K562 (cell line): ENCODE data around the gene NEDD4. TPM values are rescaled to one million over a fixed set of nuclear protein-coding genes. Genes with fewer than 3 reads are reported as not detected.

Experiments
- ARID3B ChIP-seq: fragments of 250-450 bp; sonication (Bioruptor Pico); IDR thresholded peaks from 2 replicates; pipeline ENCODE4 v1.4.0; 2020; ENCODE audit warnings: borderline replicate concordance
- ATF2 ChIP-seq: sonication (generic); formaldehyde crosslinking; IDR thresholded peaks from 2 replicates; pipeline ENCODE4 v1.8.1; 2022; ENCODE audit warnings: missing genetic modification reagents
- CTBP1 ChIP-seq: fragments of 450-650 bp; IDR thresholded peaks from 2 replicates; pipeline ENCODE4 v1.6.1; 2016; ENCODE audit warnings: borderline replicate concordance
- GATAD2A ChIP-seq: fragments of 450-650 bp; IDR thresholded peaks from 2 replicates; pipeline ENCODE4 v1.6.1; 2017
- GATAD2B ChIP-seq: fragments of 450-650 bp; IDR thresholded peaks from 2 replicates; pipeline ENCODE4 v1.6.1; 2017; ENCODE audit warnings: mild to moderate bottlenecking, borderline replicate concordance
- HNRNPH1 ChIP-seq: fragments of 200-400 bp; formaldehyde crosslinking; optimal IDR thresholded peaks from 2 replicates; pipeline ENCODE3; 2017; ENCODE audit warnings: low read depth, mild to moderate bottlenecking, low read length, moderate library complexity
- PHF21A ChIP-seq: fragments of 450-650 bp; IDR thresholded peaks from 2 replicates; pipeline ENCODE4 v1.6.1; 2017; ENCODE audit warnings: low read depth, borderline replicate concordance
- RBM22 ChIP-seq: fragments of 200-400 bp; formaldehyde crosslinking; IDR thresholded peaks from 2 replicates; pipeline ENCODE4 v1.6.1; 2018; ENCODE audit warnings: low read length, low read depth; ENCODE audit not compliant: poor library complexity, severe bottlenecking
- SP1 ChIP-seq: sonication (generic); formaldehyde crosslinking; IDR thresholded peaks from 2 replicates; pipeline ENCODE4 v1.8.1; 2022; ENCODE audit warnings: mild to moderate bottlenecking, missing genetic modification reagents
- SPI1 ChIP-seq: IDR thresholded peaks from 2 replicates; pipeline ENCODE4 v1.6.1; 2011; ENCODE audit warnings: low read depth, low read length, control low read depth, borderline replicate concordance
- TAF1 ChIP-seq: IDR thresholded peaks from 2 replicates; pipeline ENCODE4 v1.6.1; 2011; ENCODE audit warnings: mild to moderate bottlenecking, low read length, moderate library complexity; ENCODE audit not compliant: insufficient read depth, control insufficient read depth, severe bottlenecking; ENCODE audit errors: extremely low read depth
- UBTF ChIP-seq, 2 experiments: IDR thresholded peaks; 2 replicates each; pipeline ENCODE4 v1.6.1; 2012; ENCODE audit warnings: improper control_type of control experiment in 2 of 2, low read depth in 2 of 2, low read length in 2 of 2, borderline replicate concordance in 1 of 2
- ZBTB7A ChIP-seq: IDR thresholded peaks from 2 replicates; pipeline ENCODE4 v1.6.1; 2011; ENCODE audit warnings: low read depth, mild to moderate bottlenecking, low read length, moderate library complexity, borderline replicate concordance; ENCODE audit not compliant: control insufficient read depth
- polyA plus RNA-seq, 8 experiments: library from polyadenylated mRNA; depleted of rRNA in 4 of 8; stranded (reverse) in 5 of 8; unstranded in 3 of 8; fragments of >200 nt; fragmentation: Nextera tagmentation in 2 of 8; fragmentation: Illumina TruSeq in 1 of 8; extraction: Ambion mirVana in 2 of 8; extraction: Trizol in 1 of 8; gene quantifications; 2 replicates each; pipeline versions ENCODE4 v1.2.1 to v1.2.3, GENCODE V29; 2011 to 2014; ENCODE audit warnings: inconsistent platforms in 1 of 8, missing spikeins in 1 of 8
- total RNA-seq, 7 experiments: library from RNA; depleted of rRNA in 6 of 7; stranded (reverse); fragments of >200 nt in 6 of 7; fragmentation: Illumina TruSeq in 2 of 7; extraction: Trizol in 2 of 7; gene quantifications; 2 replicates each; pipeline versions ENCODE4 v1.2.1 to v1.2.3, GENCODE V29; 2011 to 2021; ENCODE audit warnings: low replicate concordance in 1 of 7
- TF ChIP-seq, protein P1 (sequence below): fragments of 200-800 bp; sonication (Bioruptor generic); IDR thresholded peaks from 2 replicates; pipeline ENCODE4 v1.6.1; 2017; ENCODE audit warnings: missing genetic modification characterization, missing compliant biosample characterization
- TF ChIP-seq, protein P2 (sequence below): sonication (generic); formaldehyde crosslinking; IDR thresholded peaks from 2 replicates; pipeline ENCODE4 v1.8.0; 2023; ENCODE audit warnings: mild to moderate bottlenecking, missing genetic modification reagents

NEDD4 gene
- total and polyA plus RNA-seq, 9 of the 15 experiments (the other 6 are each of a cell fraction or from before 2014, with no cell fraction given) = 7.2 to 23.7 (median 17.3) TPM

GRCh38 chr15:55993111-55993803, at the start of gene NEDD4 (continued):
- TF ChIP-seq ATF2 (CRISPR knock-in tag) (no peak), SP1 (CRISPR knock-in tag) (no peak), RBM22 (peak; percentile 22), HNRNPH1 (no peak), GATAD2A (0 out of 2 replicates have a peak, but pooled peaks have one; percentile 56), GATAD2B (peak; percentile 39; the same call in 1 of the 2 replicates), SPI1 (0 out of 2 replicates have a peak, but pooled peaks have one; percentile 7), UBTF (IDR thresholded peaks at IDR 0.05; ENCODE audit: borderline replicate concordance in 1 of 2, low read depth in 2 of 2, low read length in 2 of 2) (peak; percentile 54 to 75; a peak in 3 of 4 replicates), CTBP1 (peak; percentile 88), ZBTB7A (peak; percentile 79), ARID3B (CRISPR knock-in tag) (no peak), PHF21A (peak; percentile 44; the same call in 1 of the 2 replicates), TAF1 (peak; percentile 63)
- TF ChIP-seq, protein P1, sequence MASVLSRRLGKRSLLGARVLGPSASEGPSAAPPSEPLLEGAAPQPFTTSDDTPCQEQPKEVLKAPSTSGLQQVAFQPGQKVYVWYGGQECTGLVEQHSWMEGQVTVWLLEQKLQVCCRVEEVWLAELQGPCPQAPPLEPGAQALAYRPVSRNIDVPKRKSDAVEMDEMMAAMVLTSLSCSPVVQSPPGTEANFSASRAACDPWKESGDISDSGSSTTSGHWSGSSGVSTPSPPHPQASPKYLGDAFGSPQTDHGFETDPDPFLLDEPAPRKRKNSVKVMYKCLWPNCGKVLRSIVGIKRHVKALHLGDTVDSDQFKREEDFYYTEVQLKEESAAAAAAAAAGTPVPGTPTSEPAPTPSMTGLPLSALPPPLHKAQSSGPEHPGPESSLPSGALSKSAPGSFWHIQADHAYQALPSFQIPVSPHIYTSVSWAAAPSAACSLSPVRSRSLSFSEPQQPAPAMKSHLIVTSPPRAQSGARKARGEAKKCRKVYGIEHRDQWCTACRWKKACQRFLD (CRISPR knock-in tag) = no peak
- TF ChIP-seq, protein P2, sequence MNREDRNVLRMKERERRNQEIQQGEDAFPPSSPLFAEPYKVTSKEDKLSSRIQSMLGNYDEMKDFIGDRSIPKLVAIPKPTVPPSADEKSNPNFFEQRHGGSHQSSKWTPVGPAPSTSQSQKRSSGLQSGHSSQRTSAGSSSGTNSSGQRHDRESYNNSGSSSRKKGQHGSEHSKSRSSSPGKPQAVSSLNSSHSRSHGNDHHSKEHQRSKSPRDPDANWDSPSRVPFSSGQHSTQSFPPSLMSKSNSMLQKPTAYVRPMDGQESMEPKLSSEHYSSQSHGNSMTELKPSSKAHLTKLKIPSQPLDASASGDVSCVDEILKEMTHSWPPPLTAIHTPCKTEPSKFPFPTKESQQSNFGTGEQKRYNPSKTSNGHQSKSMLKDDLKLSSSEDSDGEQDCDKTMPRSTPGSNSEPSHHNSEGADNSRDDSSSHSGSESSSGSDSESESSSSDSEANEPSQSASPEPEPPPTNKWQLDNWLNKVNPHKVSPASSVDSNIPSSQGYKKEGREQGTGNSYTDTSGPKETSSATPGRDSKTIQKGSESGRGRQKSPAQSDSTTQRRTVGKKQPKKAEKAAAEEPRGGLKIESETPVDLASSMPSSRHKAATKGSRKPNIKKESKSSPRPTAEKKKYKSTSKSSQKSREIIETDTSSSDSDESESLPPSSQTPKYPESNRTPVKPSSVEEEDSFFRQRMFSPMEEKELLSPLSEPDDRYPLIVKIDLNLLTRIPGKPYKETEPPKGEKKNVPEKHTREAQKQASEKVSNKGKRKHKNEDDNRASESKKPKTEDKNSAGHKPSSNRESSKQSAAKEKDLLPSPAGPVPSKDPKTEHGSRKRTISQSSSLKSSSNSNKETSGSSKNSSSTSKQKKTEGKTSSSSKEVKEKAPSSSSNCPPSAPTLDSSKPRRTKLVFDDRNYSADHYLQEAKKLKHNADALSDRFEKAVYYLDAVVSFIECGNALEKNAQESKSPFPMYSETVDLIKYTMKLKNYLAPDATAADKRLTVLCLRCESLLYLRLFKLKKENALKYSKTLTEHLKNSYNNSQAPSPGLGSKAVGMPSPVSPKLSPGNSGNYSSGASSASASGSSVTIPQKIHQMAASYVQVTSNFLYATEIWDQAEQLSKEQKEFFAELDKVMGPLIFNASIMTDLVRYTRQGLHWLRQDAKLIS (CRISPR knock-in tag) = 0 out of 2 replicates have a peak, but pooled peaks have one; percentile 50
